ENCODE measurements around the gene TANC1.
A peak's percentile ranks its signal among the peaks of the same experiment; 100 is the strongest.

The TANC1 gene

GRCh38 chr2:158968396-158969161 lies at the start of gene TANC1:
TANC1 (plus strand) TSS chr2:158968640; CDS start chr2:159065911, 97,271 bp downstream.
- DNase-seq (ENCODE audit: low read depth, low spot score), result peak; percentile 63

- DNase-seq (ENCODE audit: low read depth, low spot score), result no peak
These were observed 46.6 kb upstream of the TANC1 start for GRCh38 chr2:158921599-158922408.

GRCh38 chr2:158922601-158923000 lies 45.8 kb upstream of the TANC1 start:
- DNase-seq (ENCODE audit: low read depth, low spot score), result no peak

GRCh38 chr2:158923180-158923594 lies 45.3 kb upstream of the TANC1 start:
- no peak for DNase-seq (ENCODE audit: low read depth, low spot score)

GRCh38 chr2:158923641-158924040 lies 44.8 kb upstream of the TANC1 start:
- no peak for DNase-seq (ENCODE audit: low read depth, low spot score)

GRCh38 chr2:158926478-158926948 lies 41.9 kb upstream of the TANC1 start:
- no peak for DNase-seq (ENCODE audit: low read depth, low spot score)

- DNase-seq (ENCODE audit: low read depth, low spot score), result no peak
These were observed 39.9 kb upstream of the TANC1 start for GRCh38 chr2:158928515-158928914.

- DNase-seq (ENCODE audit: low read depth, low spot score), result no peak
These were observed 39.5 kb upstream of the TANC1 start for GRCh38 chr2:158928965-158929364.

GRCh38 chr2:158931572-158931971 lies 36.9 kb upstream of the TANC1 start:
- DNase-seq (ENCODE audit: low read depth, low spot score), result no peak

- no peak for DNase-seq (ENCODE audit: low read depth, low spot score)
These were observed 36.3 kb upstream of the TANC1 start for GRCh38 chr2:158932131-158932645.

- no peak for DNase-seq (ENCODE audit: low read depth, low spot score)
These were observed 34.3 kb upstream of the TANC1 start for GRCh38 chr2:158934170-158934569.

GRCh38 chr2:158935617-158936016 lies 32.8 kb upstream of the TANC1 start:
- no peak for DNase-seq (ENCODE audit: low read depth, low spot score)

GRCh38 chr2:158936978-158937377 lies 31.5 kb upstream of the TANC1 start:
- DNase-seq (ENCODE audit: low read depth, low spot score), result peak; percentile 72

- DNase-seq (ENCODE audit: low read depth, low spot score), result no peak
These were observed 28.1 kb upstream of the TANC1 start for GRCh38 chr2:158940356-158940755.

GRCh38 chr2:158943973-158944372 lies 24.5 kb upstream of the TANC1 start:
- no peak for DNase-seq (ENCODE audit: low read depth, low spot score)

GRCh38 chr2:158948964-158949699 lies 19.3 kb upstream of the TANC1 start:
- DNase-seq (ENCODE audit: low read depth, low spot score), result no peak

- no peak for DNase-seq (ENCODE audit: low read depth, low spot score)
These were observed 15.0 kb upstream of the TANC1 start for GRCh38 chr2:158953454-158953853.

GRCh38 chr2:158953926-158954763 lies 14.3 kb upstream of the TANC1 start:
- peak; percentile 81 for DNase-seq (ENCODE audit: low read depth, low spot score)

GRCh38 chr2:158955842-158956365 lies 12.5 kb upstream of the TANC1 start:
- DNase-seq (ENCODE audit: low read depth, low spot score), result no peak

- DNase-seq (ENCODE audit: low read depth, low spot score), result no peak
These were observed 10.1 kb upstream of the TANC1 start for GRCh38 chr2:158958365-158958764.

- DNase-seq (ENCODE audit: low read depth, low spot score), result no peak
These were observed 8.2 kb upstream of the TANC1 start for GRCh38 chr2:158960193-158960592.
